HG03565 (cell line): ENCODE data around the gene NFIC.
"Not testable (repeated sequence)": the region's sequence is repeated elsewhere in the genome, so short reads cannot be mapped to it uniquely, and the experiment has no call there.

Source experiments
- ATAC-seq: cut with Tn5 transposase; IDR thresholded peaks from one replicate; pipeline ENCODE4 v1.9.1; 2021; ENCODE audit warnings: mild to moderate bottlenecking, moderate library complexity; ENCODE audit not compliant: unreplicated experiment

NFIC gene

GRCh38 chr19:3370728-3371591 lies 4.6 kb downstream of the NFIC start:
- no peak for ATAC-seq

GRCh38 chr19:3372413-3372812 lies 6.0 kb downstream of the NFIC start:
- ATAC-seq, result no peak

- no peak for ATAC-seq
Measured at GRCh38 chr19:3373971-3374368, 7.6 kb downstream of the NFIC start.

DNA sequence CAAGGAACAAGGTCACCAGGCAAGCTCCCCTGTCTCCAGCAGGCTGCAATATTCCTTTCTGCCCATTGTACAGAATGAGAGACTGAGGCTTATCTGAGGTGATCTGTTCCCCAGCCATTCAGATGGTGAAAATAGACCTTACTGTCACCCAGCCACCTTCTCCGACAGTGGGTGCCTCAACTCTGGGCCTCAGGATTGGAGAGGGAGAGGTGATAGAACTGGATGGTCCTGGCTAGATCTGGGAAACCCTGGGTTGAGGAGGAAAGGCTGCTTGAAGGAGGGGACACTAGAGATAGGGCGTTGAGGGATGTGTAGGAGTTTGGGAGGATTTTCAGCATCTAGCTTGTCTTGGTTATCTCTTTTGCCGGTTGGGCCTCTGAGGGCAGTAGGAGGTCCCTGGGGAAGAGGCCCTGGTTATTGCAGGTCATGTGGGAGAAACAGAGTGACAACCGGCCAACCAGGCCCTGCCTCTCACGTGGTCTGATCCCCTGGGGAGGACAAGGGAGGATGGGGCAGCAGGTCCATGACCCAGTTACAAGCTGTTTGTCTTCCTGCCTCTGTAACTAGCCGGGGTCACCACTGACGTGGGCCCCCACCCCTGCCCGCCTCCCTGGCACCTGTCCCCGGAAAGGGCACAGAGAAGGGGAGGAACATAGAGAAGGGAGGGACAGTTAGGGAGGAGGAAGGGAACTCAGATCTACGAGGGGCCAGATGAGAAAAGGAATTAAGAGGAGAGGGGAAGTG lies 8.2 kb downstream of the NFIC start:
- ATAC-seq, result no peak

DNA sequence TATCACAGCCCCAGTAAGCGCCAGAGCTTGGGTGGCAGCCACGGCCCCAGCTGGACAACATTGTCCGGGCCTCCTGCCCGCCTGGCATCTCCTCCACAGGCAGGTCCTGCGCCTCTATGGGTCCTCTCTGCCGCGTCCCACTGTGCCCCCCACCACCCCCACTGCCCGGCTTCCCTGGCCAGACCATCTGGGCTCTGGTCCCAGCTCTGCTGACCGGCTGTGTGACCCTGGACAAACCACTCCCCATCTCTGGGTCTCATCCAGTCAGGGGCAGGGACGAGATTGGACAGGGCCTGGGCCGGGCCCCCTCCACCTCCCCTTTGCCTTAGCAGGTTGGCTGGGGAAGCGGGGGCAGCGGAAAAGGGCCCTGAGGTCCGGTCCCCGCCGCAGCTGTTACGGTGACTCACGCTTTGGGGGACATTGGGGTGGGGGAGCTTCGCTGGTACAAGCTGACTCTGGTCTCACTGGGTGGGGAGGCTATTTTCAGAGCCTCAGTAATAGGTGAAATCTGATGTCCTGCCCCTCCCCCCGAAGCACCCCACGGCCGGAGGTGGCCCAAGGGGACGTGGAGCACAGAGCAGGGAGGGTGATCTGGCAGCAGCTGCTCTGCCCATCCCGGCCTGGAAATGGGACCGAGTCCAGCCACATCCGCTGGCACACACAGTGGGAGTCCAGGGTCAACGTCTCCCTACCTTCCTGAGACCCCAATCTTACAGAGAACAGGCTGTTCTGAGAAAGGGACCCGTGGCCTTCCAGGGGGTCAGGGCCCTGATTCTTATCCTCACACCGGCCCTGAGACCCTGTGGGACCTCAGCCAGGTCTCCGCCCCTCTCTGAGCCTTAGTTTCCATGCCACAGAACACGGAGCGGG lies 9.1 kb downstream of the NFIC start:
- no peak for ATAC-seq

- not testable (repeated sequence) for ATAC-seq
Measured at GRCh38 chr19:3376091-3376455, 9.7 kb downstream of the NFIC start.

DNA sequence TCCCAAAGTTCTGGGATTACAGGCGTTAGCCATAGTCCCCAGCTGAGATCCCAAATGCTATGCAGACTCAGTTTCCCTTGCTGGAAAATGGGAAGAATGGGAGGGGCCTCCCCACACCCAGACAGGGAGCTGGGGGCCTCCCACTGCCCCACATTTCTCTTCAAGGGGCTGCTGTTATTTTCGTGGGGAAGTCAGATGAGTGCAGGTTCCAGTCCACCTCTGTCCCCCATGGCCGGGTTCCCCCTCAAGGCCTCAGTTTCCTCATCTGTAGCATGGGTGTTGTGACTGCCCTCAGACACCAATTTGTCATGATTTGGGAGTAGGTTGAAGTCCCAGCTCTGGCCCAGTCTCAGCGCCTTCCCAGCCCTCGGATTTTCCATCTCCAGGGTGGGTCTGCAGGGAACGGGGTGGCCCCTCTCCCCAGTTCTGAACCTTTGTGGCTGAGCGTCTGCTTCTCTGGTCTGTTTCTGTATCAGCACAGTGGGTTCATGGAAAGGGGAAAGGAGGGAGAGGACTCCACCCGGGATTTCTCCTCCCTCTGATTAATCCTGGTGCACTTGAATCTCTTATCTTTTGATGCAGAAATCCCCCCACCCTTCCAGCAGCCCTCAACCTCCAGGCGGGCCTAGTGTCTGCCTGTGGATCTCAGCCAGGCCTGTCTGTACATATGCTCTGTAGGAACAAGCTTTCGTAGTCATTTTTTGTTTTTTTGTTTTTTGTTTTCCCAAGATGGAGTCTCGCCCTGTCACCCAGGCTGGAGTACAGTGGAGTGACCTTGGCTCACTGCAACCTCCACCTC lies 12.2 kb downstream of the NFIC start:
- no peak for ATAC-seq

- no peak for ATAC-seq
Measured at GRCh38 chr19:3380829-3381228, 14.4 kb downstream of the NFIC start.

- ATAC-seq, result no peak
Measured at GRCh38 chr19:3381701-3382372, 15.5 kb downstream of the NFIC start.

- ATAC-seq, result no peak
Measured at GRCh38 chr19:3382460-3383100, 16.2 kb downstream of the NFIC start.

DNA sequence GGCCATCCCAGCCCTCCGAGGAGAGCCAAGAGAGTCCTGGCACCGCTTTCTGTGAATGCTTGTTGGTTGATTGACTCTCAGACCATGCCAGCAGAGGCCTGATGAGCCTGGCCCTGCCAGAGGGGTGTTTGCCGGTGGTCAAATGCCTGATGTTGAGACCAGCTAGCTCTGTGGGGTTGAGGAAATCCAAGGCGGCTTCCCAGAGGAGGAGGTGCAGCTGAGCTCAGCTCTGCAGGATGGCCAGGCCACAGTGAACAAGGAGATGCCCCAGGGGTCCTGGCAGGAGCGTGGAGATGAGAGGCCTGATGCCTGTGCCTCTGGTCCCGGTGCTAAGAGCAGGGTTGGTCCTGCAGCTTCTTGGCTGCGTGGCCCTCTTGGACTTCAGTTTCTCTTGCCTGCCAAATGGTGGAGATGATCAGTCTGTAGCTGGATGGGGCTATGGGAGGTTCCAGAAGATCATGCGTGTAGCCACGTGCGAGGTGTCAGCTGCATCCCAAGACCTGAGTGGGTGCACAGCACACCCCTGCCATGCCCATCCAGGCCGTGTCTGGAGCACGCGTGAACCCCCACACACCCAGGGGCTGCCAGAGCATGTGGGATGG lies 16.8 kb downstream of the NFIC start:
- ATAC-seq, result no peak

DNA sequence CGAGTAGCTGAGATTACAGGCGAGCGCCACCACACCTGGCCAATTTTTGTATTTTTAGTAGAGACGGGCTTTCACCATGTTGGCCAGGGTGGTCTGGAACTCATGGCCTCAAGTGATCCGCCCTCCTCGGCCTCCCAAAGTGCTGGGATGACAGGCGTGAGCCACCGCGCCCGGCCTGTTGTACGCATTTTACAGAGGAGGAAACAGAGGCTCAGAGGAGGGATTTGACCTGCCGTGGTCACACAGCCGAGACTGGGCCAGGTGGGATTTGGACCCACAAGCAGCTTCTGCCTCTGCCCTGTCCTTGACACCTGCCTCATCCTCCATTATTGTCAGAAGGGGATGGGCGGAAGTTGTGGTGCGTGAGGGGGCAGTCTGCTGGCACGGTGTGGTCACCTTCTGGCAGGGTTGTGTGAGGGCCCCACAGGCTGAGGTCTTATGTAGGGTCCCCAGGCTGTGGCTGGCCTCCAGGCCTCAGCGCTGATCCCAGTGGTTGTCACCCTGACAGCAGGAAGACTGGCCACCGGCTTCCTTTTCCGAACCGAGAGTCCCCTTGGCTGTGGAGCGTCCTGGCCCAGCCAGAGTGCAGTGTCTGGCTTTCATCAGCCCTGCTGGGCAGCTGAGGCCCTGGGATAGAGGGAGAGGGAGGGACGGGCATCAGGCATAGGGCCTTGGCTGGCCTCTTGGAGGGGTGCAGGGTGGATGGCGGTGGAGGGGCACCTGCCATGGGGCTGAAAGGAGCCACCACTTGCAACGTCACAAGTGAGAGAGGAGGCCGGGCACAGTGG lies 20.3 kb downstream of the NFIC start:
- no peak for ATAC-seq

GRCh38 chr19:3387645-3388589 lies 21.5 kb downstream of the NFIC start:
- ATAC-seq, result no peak

DNA sequence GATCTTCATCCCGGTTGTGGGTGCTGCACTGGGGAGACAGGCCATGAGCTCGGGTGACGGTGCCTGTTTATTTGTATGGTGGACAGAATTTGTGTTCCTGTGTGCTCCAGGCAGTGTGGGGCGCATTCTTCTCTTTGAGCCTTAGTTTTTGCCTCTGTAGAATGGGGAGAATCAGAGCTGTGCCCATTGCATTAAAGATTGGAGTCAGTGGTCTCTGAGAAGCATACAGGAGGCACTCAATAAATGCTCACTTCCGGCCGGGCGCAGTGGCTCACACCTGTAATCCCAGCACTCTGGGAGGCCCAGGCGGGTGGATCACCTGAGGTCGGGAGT lies 23.0 kb downstream of the NFIC start:
- no peak for ATAC-seq

- no peak for ATAC-seq
Measured at GRCh38 chr19:3389876-3390371, 23.5 kb downstream of the NFIC start.

GRCh38 chr19:3391911-3392310 lies 25.5 kb downstream of the NFIC start:
- ATAC-seq, result not testable (repeated sequence)

DNA sequence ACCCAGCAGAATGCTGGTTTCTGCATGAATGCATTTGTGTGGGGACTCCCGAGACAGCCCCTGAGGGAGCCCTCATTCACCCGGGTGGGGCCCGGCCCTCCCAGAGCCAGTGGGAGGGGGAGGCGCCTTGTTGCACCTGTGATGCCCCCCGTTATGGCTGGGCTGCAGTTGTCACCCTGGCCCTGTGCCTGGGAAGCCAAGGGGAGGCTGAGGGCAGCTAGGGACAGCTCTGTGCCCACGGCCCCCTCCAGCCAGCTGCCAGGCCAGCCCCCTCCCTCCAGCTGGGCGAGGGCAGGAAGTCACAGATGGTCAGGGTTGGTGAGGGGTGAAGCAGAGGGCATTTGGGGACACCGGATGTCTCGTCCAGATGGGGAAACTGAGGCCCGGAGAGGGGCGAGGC lies 26.1 kb downstream of the NFIC start:
- ATAC-seq, result no peak
